IPS-18c (cell line): ENCODE measurements around the gene HS2ST1.

Experiments
- H3K4me3 ChIP-seq: 2 replicates; pipeline ENCODE4 v1.7.0; 2013; ENCODE audit warnings: low read depth, mild to moderate bottlenecking, low read length, moderate library complexity; ENCODE audit not compliant: insufficient read depth
- H3K9me3 ChIP-seq: one replicate; pipeline ENCODE4 v1.6.1; 2013; ENCODE audit warnings: mild to moderate bottlenecking, low read length, moderate library complexity; ENCODE audit not compliant: control insufficient read depth, insufficient read depth

Gene HS2ST1

GRCh38 chr1:87030740-87031690, 116.6 kb downstream of the HS2ST1 start:
- no peaks in the 10 kb centered on the region for H3K9me3 ChIP-seq
- no peak overlapping the region for H3K4me3 ChIP-seq

GRCh38 chr1:87034351-87034750, 119.9 kb downstream of the HS2ST1 start:
- Histone ChIP-seq H3K4me3 (no peak overlapping the region), H3K9me3 (no peaks in the 10 kb centered on the region)

- H3K9me3 ChIP-seq = no peaks in the 10 kb centered on the region
These were observed 124.7 kb downstream of the HS2ST1 start for GRCh38 chr1:87039096-87039495.

GRCh38 chr1:87042111-87042811, 127.8 kb downstream of the HS2ST1 start:
- no peaks in the 10 kb centered on the region for H3K9me3 ChIP-seq
- H3K4me3 ChIP-seq = no peak overlapping the region

More at GRCh38 chr1:87039096-87039495, 124.7 kb downstream of the HS2ST1 start:
- H3K4me3 ChIP-seq = no peak overlapping the region

GRCh38 chr1:87044424-87044823, 130.0 kb downstream of the HS2ST1 start:
- Histone ChIP-seq H3K4me3 (no peak overlapping the region), H3K9me3 (peaks cover 2% of the 10 kb centered on the region)

GRCh38 chr1:87044840-87045239, 130.4 kb downstream of the HS2ST1 start:
- Histone ChIP-seq H3K9me3 (peaks cover 2% of the 10 kb centered on the region), H3K4me3 (no peak overlapping the region)

- Histone ChIP-seq H3K9me3 (peaks cover 2% of the 10 kb centered on the region), H3K4me3 (no peak overlapping the region)
These were observed 131.4 kb downstream of the HS2ST1 start for GRCh38 chr1:87045761-87046304.

- peaks cover 2% of the 10 kb centered on the region for H3K9me3 ChIP-seq
- H3K4me3 ChIP-seq = no peak overlapping the region
These were observed 132.5 kb downstream of the HS2ST1 start for GRCh38 chr1:87046951-87047350.

- Histone ChIP-seq H3K4me3 (no peak overlapping the region), H3K9me3 (peaks cover 2% of the 10 kb centered on the region)
These were observed 133.8 kb downstream of the HS2ST1 start for GRCh38 chr1:87048237-87048636.

- Histone ChIP-seq H3K9me3 (peaks cover 2% of the 10 kb centered on the region), H3K4me3 (no peak overlapping the region)
These were observed 137.5 kb downstream of the HS2ST1 start for GRCh38 chr1:87051965-87052364.

GRCh38 chr1:87052400-87052799, 138.0 kb downstream of the HS2ST1 start:
- Histone ChIP-seq H3K4me3 (no peak overlapping the region), H3K9me3 (peaks cover 2% of the 10 kb centered on the region)

GRCh38 chr1:87052961-87053360, 138.5 kb downstream of the HS2ST1 start:
- Histone ChIP-seq H3K4me3 (no peak overlapping the region), H3K9me3 (peaks cover 2% of the 10 kb centered on the region)

- Histone ChIP-seq H3K4me3 (no peak overlapping the region), H3K9me3 (no peaks in the 10 kb centered on the region)
These were observed 139.0 kb downstream of the HS2ST1 start for GRCh38 chr1:87053446-87053845.

GRCh38 chr1:87056974-87057373, 142.5 kb downstream of the HS2ST1 start:
- no peak overlapping the region for H3K4me3 ChIP-seq

GRCh38 chr1:87058343-87058649, 143.9 kb downstream of the HS2ST1 start:
- H3K9me3 ChIP-seq = no peaks in the 10 kb centered on the region
- no peak overlapping the region for H3K4me3 ChIP-seq

More at GRCh38 chr1:87056974-87057373, 142.5 kb downstream of the HS2ST1 start:
- H3K9me3 ChIP-seq = no peaks in the 10 kb centered on the region

- no peaks in the 10 kb centered on the region for H3K9me3 ChIP-seq
These were observed 147.3 kb downstream of the HS2ST1 start for GRCh38 chr1:87061742-87062156.

GRCh38 chr1:87062687-87063086, 148.3 kb downstream of the HS2ST1 start:
- no peak overlapping the region for H3K4me3 ChIP-seq

More at GRCh38 chr1:87061742-87062156, 147.3 kb downstream of the HS2ST1 start:
- no peak overlapping the region for H3K4me3 ChIP-seq

GRCh38 chr1:87064309-87064708, 149.9 kb downstream of the HS2ST1 start:
- H3K9me3 ChIP-seq = no peaks in the 10 kb centered on the region
- no peak overlapping the region for H3K4me3 ChIP-seq

More at GRCh38 chr1:87062687-87063086, 148.3 kb downstream of the HS2ST1 start:
- H3K9me3 ChIP-seq = no peaks in the 10 kb centered on the region
